HG03066 (cell line): ENCODE results near the gene XPR1.

Experiments used
- ATAC-seq: cut with Tn5 transposase; IDR thresholded peaks from one replicate; pipeline ENCODE4 v1.9.1; 2021; ENCODE audit warnings: low read depth; ENCODE audit not compliant: unreplicated experiment

The XPR1 gene

DNA sequence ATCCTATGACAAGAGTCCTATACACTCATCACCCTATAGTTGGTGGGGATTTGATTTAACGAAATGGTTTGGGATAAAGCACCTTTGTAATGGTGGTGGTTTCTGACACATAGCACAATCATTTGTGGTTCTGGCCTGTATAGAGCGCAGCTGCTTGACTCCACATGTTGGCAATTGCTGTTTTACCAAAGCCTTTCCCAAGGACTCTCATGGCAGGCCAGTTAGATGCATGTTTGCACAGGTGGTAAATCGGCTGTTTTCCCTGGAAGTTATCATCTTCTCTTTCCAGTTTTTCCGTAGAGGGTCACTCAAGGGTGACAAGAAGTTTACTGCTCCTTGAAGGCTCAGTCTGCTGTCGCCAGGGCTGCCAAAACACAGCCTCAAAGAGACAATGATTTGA lies 17.1 kb upstream of the XPR1 start:
- no peak for ATAC-seq

DNA sequence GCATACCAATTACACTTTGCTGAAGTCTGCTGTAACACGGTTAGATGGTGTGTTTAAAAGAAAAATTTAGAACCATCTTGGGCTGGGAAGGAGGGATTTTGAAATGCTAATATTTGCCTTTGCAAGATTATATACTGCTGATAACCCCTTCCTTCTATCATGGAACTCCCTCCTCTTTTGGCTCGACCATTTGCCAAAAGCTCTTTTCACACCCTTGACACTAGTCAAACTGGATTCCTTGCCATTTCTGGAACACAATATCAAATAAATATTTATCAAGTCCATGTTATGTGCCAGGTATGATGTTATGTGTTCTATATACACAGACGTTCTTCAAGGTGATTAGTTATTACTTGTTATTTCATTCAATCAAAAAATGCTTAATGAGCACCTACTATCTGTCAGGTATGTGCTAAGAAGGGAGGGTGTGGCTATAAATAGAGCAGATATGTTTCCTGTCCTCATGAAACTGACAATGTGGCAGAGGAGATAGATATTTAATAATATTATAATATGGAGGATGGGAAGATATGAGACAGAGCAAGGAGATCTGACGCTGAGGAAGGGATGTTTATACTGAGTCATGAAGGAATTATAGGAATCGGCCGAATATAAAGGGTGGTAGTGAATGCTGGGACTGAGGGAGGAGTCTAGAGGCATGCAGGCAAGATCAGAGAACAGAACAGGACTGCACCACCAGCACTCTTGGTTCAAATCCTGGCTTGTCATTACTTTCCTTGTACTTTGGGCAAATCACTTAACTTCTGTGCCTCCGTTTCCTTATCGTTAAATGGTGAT lies 16.1 kb upstream of the XPR1 start:
- ATAC-seq, result no peak

DNA sequence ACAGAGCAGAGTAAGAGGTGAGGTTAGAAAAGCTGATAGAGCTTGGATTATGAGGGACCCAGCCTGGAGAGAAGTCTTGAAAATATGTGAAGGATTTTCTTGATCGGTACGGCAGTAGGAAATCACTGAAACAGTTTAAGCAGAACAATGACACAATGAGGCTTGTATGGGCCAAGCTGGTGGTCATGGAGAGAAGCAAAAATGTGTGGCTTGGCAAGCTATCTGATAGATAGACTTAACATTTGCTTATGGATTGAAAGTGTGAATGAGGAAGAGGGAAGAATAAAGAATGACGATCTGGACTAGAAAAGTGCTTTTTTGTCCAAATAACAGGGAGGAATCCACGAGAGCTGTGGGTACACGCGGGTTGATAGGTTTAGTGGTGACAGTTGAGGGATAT lies 15.4 kb upstream of the XPR1 start:
- no peak for ATAC-seq

DNA sequence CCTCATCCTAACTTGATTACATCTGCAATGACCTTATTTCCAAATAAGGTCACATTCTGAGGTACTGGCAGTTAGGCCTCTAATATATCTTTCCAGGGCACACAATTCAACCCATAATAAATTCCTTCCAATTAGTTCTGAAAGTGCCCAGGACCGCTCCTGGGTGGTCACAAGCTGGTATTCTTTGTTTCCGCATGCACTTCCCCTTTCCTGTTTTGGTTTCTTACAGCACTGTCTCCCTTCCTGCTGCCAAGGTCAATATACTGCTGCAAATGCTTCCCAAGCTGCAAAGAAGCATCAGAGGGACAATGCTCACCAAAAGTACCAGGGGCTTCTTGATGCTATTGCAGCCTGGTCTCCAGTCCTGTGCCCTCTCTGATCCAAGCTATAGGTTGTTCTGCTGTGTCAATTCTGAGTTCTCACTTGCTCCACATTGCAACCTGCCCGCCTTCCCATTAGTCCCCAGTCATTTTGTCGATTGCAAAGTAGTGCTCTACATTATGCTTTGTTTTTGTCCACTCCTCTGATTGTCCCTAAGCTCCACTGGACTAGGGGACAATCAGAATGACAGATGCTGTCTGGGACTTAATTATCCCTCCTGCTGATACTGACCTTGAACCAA lies 13.9 kb upstream of the XPR1 start:
- no peak for ATAC-seq

DNA sequence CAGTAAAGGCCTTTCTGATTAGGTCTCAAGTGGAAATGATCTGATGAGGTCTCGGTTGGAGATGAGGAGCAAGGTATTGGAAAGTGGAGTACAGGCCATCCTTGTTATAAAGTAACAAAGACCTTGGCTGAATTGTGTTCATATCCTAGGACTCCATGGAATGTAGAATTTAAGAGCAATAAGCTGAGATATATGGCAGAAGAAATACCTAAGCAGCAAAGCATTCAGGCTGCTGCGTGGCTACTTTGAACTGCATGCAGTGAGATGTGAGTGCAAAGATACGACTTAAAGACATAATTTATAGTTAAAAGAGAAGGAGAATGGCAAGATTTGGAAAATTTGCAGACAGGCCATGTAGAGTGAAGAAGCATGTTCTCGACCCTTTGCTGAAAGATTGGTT lies 11.2 kb upstream of the XPR1 start:
- no peak for ATAC-seq

DNA sequence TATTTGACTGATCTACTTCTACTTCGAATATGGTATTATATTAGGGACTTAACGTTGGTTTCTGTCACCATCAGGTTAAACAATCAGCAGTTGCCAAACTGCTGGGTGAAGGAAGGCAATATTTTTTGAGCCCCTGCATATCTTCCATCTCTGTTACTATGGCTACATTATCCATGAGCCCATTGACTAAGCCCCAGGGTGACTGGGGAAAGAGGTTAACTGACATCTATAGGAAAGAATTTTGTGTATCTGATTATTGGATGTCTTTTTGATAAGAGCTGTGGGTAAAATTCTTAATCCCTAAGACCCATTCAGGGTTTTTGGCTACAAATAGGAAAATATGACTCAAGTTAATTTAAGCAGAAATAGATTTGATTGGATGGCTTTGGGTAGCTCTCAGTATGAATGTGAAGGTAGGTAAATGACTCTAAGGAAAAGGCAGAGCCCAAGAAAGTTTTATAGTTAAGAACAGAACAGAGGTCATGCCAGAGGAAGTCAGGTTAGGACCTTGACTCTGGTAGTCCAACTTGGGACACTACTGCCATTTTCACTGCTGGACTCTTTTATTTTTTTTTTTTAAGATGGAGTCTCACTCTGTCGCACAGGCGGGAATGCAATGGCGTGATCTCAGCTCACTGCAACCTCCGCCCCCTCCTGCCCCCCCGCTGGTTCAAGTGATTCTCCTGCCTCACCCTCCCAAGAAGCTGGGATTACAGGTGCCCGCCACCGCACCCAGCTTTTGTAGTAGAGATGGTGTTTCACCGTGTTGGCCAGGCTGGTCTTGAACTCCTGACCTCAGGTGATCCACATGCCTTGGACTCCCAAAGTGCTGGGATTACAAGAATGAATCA lies 8.9 kb upstream of the XPR1 start:
- ATAC-seq, result no peak

DNA sequence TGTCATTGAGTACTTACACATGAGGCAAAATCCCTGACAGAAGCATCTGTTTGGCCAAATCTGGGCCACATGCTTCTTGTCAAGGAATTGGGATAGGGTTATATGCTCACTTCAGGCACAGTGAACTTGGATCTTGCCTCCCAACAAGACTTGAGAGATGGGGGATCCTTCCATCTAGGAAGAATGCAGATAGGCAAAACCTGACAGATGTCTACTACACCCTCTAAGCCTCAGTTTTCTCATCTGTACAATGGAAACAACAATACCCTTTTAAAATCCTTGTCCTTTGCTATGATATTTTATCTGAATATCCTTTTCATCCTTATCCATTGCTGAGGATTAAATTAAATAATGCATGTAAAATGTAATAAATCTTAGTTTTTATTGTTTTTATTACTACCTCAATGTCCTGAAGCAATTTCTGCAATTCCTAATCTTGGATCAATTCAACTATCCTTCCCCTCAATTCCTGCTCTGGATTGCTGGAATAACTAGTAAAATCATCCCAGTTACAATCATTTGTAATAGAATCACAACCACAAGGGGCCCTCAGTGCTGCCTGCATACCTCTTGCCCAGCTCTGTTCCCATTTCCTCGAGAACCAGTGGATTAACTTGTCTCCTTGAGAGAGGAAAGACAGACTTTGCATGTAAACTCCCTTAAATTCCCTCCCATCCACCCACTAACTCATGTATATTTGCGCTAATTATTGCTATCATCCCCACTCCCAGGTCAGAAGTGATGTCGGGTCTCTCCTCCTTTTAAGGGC lies 8.1 kb upstream of the XPR1 start:
- ATAC-seq, result no peak

DNA sequence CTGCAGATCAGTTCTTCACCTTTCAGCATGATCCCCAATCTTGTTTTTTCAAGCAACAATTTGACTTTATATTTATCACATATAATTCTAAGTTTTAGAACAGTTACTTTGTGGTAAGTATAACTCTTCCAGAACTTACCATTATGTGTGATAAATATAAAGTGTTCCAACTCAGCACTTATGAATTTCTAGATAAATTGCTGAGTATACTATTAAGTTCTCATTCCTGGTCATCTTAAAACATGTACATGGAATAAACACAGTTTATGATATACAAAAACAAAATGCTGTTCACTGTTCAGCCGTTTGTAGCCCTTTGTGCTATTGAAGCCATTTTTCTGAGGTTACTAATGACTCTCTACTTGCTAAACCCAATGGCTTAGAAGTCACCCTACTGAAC lies 5.1 kb upstream of the XPR1 start:
- ATAC-seq, result no peak

DNA sequence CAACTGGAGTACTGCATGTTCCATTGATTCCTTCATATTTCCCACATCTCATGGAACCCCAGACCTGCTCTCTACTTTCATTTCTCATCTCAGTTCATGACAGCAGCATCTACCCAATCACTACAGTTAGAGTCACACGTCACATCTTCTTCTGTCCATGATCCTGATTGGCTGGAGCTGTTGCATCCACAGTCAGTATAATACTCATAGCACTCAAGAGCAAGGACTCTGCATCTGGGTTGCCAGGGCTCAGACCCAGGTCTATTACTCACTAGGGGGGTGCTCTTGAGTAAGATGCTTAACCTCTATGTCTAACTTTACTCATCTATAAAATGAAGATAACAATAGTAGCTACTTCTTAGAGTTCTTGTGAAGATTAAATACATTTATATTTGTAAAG lies 4.4 kb upstream of the XPR1 start:
- no peak for ATAC-seq

DNA sequence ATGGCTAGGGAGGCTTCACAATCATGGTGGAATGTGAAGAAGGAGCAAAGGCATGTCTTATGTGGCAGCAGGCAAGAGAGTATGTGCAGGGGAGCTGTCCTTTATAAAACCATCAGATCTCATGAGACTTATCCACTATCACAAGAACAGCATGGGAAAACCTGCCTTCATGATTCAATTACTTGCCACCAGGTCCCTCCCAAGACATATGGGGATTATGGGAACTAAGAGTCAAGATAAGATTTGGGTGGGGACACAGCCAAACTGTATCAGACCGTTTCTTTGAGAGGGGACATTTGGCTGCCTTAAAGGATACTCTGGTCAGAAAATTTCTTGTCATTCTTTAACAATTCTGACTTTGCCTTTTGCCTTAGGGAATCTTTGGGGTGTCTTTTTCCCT lies 3.2 kb upstream of the XPR1 start:
- ATAC-seq, result no peak

DNA sequence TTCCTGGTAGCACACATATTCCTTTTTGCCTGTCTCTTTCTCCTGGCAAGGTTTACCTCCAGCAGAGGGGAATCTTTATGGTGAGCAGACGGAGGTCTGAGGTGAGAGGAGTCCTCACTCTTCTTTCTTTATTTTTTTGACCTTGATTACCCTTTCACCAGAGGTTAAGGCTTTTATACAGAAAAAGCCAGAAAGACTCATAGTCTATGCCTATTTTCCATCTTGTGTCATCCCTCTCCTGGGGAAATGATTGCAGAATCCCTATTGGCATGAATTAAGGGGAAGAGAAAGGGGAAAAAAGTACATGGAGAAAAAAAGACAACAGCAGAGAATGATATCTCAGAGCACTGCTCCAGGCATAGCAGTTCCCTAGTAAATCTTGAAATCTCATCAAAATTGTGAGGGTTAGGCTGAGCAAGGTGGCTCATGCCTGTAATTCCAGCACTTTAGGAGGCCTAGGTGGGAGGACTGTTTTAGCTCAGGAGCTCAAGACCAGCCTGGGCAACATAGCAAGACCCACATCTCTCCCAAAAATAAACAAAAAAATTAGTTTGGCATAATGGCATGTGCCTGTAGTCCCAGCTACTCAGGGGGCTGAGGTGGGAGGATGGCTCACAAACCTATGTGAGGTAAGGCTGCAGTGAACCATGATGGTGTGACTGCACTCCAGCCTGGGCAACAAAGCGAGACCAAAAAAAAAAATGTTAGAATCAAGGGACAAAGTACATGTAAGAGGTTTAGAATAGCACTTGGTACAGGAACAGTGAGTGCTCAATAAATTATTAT lies 1.2 kb upstream of the XPR1 start:
- ATAC-seq, result no peak

DNA sequence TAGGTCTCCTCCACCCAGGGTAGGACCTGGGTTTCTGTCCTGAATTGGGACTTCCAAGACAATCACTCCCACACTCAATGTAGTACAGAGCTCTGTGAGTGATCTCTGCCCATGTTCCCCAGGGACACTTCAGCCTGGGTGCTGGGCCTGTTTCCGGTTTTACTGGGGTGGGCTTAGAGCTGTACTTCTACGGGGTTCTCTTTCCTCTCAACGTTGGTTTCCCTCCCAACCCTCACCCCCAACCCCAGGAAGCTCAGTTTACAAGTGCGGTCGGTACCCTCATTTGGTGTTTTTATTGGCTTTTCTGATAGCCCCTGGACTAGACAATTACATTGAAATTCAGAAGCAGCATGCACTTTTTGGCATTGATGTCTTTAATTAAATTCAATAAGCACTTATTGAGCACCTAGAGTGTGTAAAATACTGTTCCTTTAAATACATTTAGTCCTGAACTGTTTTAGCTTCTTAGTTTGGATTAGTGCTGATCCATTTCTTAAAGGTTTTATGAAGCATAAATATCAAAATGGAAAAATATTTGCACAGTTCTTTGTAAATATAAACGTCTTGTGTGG lies 542 bp upstream of the XPR1 start:
- peak; percentile 0 for ATAC-seq

DNA sequence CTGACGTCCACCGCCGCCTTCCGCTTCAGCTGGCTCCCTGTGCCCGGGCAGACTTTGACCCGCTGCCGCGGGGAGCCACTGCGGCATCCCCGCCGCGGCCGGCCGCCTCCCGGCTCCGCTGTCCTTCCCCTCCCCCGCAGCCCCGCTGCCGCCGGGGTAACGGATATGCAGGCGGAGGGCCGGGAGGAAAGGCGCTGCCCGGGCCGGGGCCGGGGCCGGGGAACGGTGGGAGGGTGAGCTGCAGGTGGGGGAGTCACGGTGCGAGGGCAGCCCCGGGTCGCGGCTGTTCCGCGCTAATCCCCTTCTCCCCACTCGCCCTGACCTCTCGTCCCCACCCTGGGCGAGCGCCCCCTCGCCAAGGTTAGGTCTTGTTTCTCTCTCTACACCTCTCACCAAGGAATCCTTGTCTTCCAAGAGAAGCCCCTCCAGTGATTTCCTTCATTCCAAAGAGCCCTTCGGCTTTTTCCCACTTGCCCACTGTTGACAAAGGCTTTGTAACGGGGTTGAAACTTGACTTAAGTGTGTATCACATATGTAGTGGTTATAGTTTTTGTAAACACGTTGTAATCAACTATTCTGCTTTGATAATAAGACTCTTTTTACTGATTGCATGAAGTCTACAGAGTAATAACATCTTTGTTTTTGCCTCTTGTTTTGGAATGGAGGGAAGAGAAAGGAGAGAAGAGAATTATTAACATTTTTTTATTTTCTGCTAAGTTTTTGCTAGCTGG lies 669 bp downstream of the XPR1 start:
- ATAC-seq, result peak; percentile 38

DNA sequence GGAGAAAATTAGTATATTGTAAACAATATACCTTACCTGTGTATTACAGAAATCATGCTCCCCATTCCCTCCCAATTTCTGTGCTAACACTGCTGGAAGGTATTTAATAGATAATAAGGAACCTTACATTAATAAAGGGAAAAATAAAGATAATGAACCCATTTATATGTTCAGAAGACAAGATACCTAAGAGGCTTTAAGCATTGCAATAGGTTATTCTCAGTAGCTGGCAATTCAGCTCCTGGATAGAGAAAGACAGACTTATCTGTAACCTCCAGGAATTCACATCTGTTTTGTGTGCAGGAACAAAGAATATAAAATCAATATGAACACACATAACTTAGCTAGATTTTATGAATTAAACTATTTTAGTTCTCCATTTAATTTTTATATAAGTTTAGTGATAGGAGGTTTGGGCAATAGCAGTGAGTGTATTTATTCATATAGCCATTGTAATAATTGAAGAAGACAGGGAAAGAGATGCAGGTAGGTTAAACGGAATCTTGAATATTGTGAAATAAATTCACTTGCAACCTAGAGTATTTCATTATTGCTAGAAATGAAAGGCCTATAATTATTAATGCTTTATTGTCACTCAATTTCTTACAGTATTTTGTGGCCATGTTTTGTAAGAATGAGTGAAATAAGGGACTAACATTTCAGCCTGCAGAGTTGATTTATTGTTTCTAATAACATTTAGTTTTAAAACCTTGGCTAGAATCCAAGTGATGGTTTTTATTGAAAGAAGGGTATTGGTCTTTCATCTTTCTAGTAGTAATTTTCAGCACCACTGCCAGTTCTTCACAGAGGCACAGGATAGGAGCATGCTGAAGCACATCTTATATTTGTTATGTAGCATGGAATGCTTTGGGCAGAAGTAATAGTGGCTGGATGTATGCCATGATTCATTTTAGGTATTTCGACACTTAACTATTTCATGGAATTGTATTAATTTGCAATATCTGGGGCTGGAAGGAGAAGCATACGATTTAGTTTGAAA lies 1.5 kb downstream of the XPR1 start:
- no peak for ATAC-seq

DNA sequence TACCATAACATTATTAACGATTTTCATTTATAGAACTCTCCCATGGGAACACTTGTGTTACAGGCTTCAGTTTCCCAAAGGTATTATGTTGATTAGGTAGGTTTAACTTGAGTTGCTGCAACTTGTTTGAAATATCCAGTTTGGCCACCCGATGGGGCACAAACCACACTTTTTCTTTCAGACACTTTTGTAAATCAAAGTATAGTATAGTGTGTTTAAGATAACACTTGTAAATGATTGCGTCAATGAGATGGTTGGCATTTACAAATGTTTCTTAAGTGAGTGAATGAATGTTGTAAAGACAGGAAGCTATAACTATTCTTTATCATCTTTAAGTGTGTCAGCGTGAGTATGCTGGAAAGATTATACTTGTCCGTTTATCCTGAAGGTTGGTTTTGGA lies 4.3 kb downstream of the XPR1 start:
- no peak for ATAC-seq

DNA sequence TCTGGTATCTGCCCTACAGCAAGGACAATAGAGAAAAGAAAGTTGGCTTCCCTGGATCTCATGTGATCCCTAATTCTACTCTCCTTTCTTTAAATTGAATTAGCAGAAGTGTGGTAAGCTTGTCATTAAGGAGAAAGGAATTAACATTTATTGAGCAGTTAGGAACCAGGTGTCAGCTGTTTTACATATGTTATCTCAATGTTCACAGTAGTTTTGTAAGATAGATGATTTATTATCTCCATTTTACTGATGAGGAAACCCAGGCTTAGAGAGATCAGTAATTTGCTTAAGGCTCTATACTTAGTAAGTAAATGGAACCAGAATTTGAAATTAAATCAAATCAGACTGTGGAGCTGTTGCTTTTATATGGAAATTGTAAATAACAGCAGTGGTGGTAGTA lies 8.0 kb downstream of the XPR1 start:
- no peak for ATAC-seq

DNA sequence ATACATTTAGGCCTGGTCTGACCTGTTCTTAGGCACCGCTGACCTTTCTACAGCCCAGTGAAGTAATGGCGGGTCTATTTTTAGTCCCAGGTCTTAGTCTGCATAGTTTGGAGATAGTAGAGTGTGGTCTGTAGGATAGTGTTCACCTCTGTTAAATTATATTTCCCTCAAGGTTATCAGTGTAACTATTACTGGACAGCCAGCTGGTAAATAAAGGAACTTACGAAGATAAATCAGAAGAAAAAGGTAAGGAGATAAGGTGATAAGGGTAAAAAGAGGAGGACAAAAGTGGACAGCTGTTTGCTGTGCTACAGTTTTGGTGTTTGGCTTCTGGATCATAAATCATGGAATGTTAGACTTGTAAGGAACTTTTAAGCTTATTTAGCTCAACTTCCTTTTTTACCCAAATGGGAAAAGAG lies 8.7 kb downstream of the XPR1 start:
- ATAC-seq, result no peak

DNA sequence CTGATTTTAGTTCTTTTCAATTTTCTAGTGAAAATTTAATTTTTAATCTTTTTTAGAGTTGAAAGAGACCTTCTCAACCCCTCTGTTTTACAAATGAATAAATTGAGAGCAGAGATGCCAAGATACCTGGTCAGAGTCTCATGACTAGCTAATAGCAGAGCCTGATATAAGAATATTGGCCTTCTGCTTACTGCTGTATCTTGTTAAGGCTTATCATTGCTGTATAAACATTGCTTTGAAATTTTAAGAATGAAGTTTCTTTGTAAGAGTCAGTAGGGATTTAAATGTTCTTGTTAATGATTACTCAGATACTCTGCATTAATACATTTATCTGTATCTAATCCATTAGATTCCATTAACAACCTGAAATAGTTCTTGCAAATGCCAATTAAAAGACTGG lies 9.8 kb downstream of the XPR1 start:
- ATAC-seq, result no peak
